ENCODE measurements around the gene ARAP2. TPM values are rescaled to one million over a fixed set of nuclear protein-coding genes. Genes with fewer than 3 reads are reported as not detected.

Gene ARAP2
- total and polyA plus RNA-seq, 2 experiments from 2014 or later, result 0.92 to 4.8 TPM

GRCh38 chr4:36137336-36137735 lies 107.0 kb downstream of the ARAP2 start:
- H3K27ac Mint-ChIP-seq, result no peak overlapping the region
- no peaks in the 10 kb centered on the region; the same call in 1 of the 2 replicates for H3K4me1 ChIP-seq (ENCODE audit: insufficient read depth)
- no peak overlapping the region for H2AFZ ChIP-seq
- H3K36me3 Mint-ChIP-seq (ENCODE audit: low read depth), result no peaks in the 10 kb centered on the region
- no peak overlapping the region for H3K27ac ChIP-seq (ENCODE audit: low read depth)
- no peak overlapping the region for H3K4me2 ChIP-seq
- no peak overlapping the region for H3K4me3 Mint-ChIP-seq
- no peaks in the 10 kb centered on the region for H3K4me1 Mint-ChIP-seq
- H3K36me3 ChIP-seq (ENCODE audit: insufficient read depth), result no peaks in the 10 kb centered on the region
- no peaks in the 10 kb centered on the region for H3K79me2 ChIP-seq (replicated peaks; ENCODE audit: insufficient read depth)
- DNase-seq (ENCODE audit: low spot score), result no peak
- H3K27me3 ChIP-seq (ENCODE audit: insufficient read depth), result no peaks in the 10 kb centered on the region
- no peaks in the 10 kb centered on the region for H3K9me2 ChIP-seq (ENCODE audit: insufficient read depth)
- no peak for ATAC-seq
- H3K4me3 ChIP-seq, result no peak overlapping the region
- TF ChIP-seq STAT1 (IDR thresholded peaks at IDR 0.05; ENCODE audit: unreplicated experiment) (no peak), ZNF114 (CRISPR knock-in tag; IDR thresholded peaks at IDR 0.05) (no peak), POLR2AphosphoS5 (IDR thresholded peaks at IDR 0.05; ENCODE audit: low read depth) (no peak), EZH2phosphoT487 (IDR thresholded peaks at IDR 0.05; ENCODE audit: unreplicated experiment) (no peak)
- H3K27me3 Mint-ChIP-seq (ENCODE audit: insufficient read depth, low read depth, poor library complexity), result no peaks in the 10 kb centered on the region
- H3F3A ChIP-seq (replicated peaks; ENCODE audit: low read depth), result no peaks in the 10 kb centered on the region
- no peaks in the 10 kb centered on the region for H3K9me3 Mint-ChIP-seq
- H4K20me1 ChIP-seq (replicated peaks; ENCODE audit: insufficient read depth), result no peaks in the 10 kb centered on the region

- Mint-ChIP-seq H3K27ac (no peak overlapping the region), H3K36me3 (ENCODE audit: low read depth) (no peaks in the 10 kb centered on the region), H3K4me1 (peaks cover 19% of the 10 kb centered on the region), H3K4me3 (no peak overlapping the region), H3K9me3 (no peaks in the 10 kb centered on the region), H3K27me3 (ENCODE audit: insufficient read depth, low read depth, poor library complexity) (no peaks in the 10 kb centered on the region)
- no peaks in the 10 kb centered on the region for H3K79me2 ChIP-seq (replicated peaks; ENCODE audit: insufficient read depth)
- H3K9me2 ChIP-seq (ENCODE audit: insufficient read depth), result no peaks in the 10 kb centered on the region
- no peaks in the 10 kb centered on the region for H4K20me1 ChIP-seq (replicated peaks; ENCODE audit: insufficient read depth)
- H3K36me3 ChIP-seq (ENCODE audit: insufficient read depth), result no peaks in the 10 kb centered on the region
- no peaks in the 10 kb centered on the region for H3F3A ChIP-seq (replicated peaks; ENCODE audit: low read depth)
- no peak overlapping the region for H3K27ac ChIP-seq (ENCODE audit: low read depth)
- DNase-seq (ENCODE audit: low spot score), result no peak
- H2AFZ ChIP-seq, result no peak overlapping the region
- H3K4me1 ChIP-seq (ENCODE audit: insufficient read depth), result peaks cover 5% of the 10 kb centered on the region; the same call in 1 of the 2 replicates
- H3K4me2 ChIP-seq, result no peak overlapping the region
- H3K4me3 ChIP-seq, result no peak overlapping the region
- no peak for ATAC-seq
- H3K27me3 ChIP-seq (ENCODE audit: insufficient read depth), result no peaks in the 10 kb centered on the region
- TF ChIP-seq ZNF462 (CRISPR knock-in tag; IDR thresholded peaks at IDR 0.05) (no peak), STAT1 (IDR thresholded peaks at IDR 0.05; ENCODE audit: unreplicated experiment) (no peak), ZNF331 (CRISPR knock-in tag; IDR thresholded peaks at IDR 0.05; ENCODE audit: low read depth) (no peak), JUNB (IDR thresholded peaks at IDR 0.05; ENCODE audit: unreplicated experiment) (no peak), POLR2AphosphoS5 (IDR thresholded peaks at IDR 0.05; ENCODE audit: low read depth) (no peak), NANOG (IDR thresholded peaks at IDR 0.05; ENCODE audit: borderline replicate concordance) (no peak), CTCF (conservative IDR thresholded peaks at IDR 0.05; ENCODE audit: low read depth in 2 of 2) (no peak), CREB1 (CRISPR knock-in tag; IDR thresholded peaks at IDR 0.05; ENCODE audit: low read depth) (no peak), EZH2 (IDR thresholded peaks at IDR 0.05; ENCODE audit: low read depth, unreplicated experiment) (no peak), ETS1 (IDR thresholded peaks at IDR 0.05) (no peak), EZH2phosphoT487 (IDR thresholded peaks at IDR 0.05; ENCODE audit: unreplicated experiment) (no peak), ZNF114 (CRISPR knock-in tag; IDR thresholded peaks at IDR 0.05) (no peak)
Observed at GRCh38 chr4:36133658-36134057, 110.7 kb downstream of the ARAP2 start.

Data from GM23338 (cell line).